22Rv1 (cell line): Measurements from ENCODE around the gene TERT.

Experiments used
- CTCF ChIP-seq: fragments of 450-650 bp; IDR thresholded peaks from 2 replicates; pipeline ENCODE4 v1.5.1; 2017; ENCODE audit warnings: mild to moderate bottlenecking
- ZFX ChIP-seq: fragments of 450-650 bp; IDR thresholded peaks from 2 replicates; pipeline ENCODE4 v1.6.1; 2017; ENCODE audit warnings: antibody characterized with exemption, borderline replicate concordance

DNA sequence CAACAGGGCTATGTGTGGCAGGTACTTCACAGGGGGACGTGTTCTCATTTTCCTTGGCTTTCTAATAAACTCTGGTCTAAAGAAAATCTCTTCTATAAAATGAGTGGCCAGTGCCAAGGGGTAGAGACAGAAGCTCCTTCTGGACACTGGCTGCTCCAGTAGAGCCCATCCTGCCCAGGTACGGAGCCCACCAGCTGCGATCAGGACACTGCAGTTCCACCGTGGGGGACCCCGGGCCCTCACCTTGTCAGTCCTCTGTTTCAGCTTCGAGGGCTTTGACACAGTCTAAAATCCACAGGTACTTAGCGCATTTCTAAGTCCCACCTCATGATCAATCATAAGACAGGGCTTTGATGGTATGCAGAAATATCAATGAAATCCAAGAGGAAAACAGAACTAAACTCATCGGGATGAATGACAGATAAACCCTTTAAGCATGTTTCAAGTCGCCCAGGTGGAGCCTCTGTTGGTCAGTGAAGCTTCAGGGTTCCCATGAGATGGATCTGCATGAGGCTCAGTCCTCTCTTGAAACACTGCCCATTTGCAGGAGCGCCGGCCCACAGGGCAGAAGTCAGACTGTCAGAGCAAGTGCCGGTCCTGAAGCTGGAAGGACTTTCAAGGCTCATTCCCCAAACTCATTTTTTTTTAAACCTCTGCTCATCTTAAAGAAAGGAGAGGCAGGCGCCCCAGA is 20.3 kb upstream of the TERT start:
- TF ChIP-seq CTCF (no peak), ZFX (no peak)
